Measurements from ENCODE around the gene NCF2. TPM values are rescaled to one million over a fixed set of nuclear protein-coding genes. Genes with fewer than 3 reads are reported as not detected.

NCF2 gene
- total RNA-seq, 1 donor from 2014 or later, result not detected

- no peak overlapping the region for H3K27ac Mint-ChIP-seq (ENCODE audit: unreplicated experiment)
- H3K4me3 Mint-ChIP-seq (ENCODE audit: unreplicated experiment), result no peak overlapping the region
- H3K27me3 Mint-ChIP-seq (ENCODE audit: unreplicated experiment), result peaks cover 5% of the 10 kb centered on the region
- no peaks in the 10 kb centered on the region for H3K9me3 Mint-ChIP-seq (ENCODE audit: unreplicated experiment)
- peaks cover 5% of the 10 kb centered on the region for H3K4me1 Mint-ChIP-seq (ENCODE audit: unreplicated experiment)
- no peak for DNase-seq (ENCODE audit: extremely low spot score, unreplicated experiment)
- H3K36me3 Mint-ChIP-seq (ENCODE audit: unreplicated experiment), result no peaks in the 10 kb centered on the region
- TF ChIP-seq CTCF (IDR thresholded peaks at IDR 0.05), result no peak
These were observed 14.7 kb downstream of the NCF2 start for GRCh38 chr1:183575606-183576005.

GRCh38 chr1:183572721-183573120, 17.5 kb downstream of the NCF2 start:
- no peak for DNase-seq (ENCODE audit: extremely low spot score, unreplicated experiment)
- no peak overlapping the region for H3K4me3 Mint-ChIP-seq (ENCODE audit: unreplicated experiment)
- no peaks in the 10 kb centered on the region for H3K36me3 Mint-ChIP-seq (ENCODE audit: unreplicated experiment)
- no peak for TF ChIP-seq CTCF (IDR thresholded peaks at IDR 0.05)
- no peaks in the 10 kb centered on the region for H3K27me3 Mint-ChIP-seq (ENCODE audit: unreplicated experiment)
- no peak overlapping the region for H3K27ac Mint-ChIP-seq (ENCODE audit: unreplicated experiment)
- H3K4me1 Mint-ChIP-seq (ENCODE audit: unreplicated experiment), result peaks cover 10% of the 10 kb centered on the region
- no peaks in the 10 kb centered on the region for H3K9me3 Mint-ChIP-seq (ENCODE audit: unreplicated experiment)

- Mint-ChIP-seq H3K4me3 (ENCODE audit: unreplicated experiment) (no peak overlapping the region), H3K36me3 (ENCODE audit: unreplicated experiment) (no peaks in the 10 kb centered on the region), H3K27me3 (ENCODE audit: unreplicated experiment) (no peaks in the 10 kb centered on the region), H3K9me3 (ENCODE audit: unreplicated experiment) (no peaks in the 10 kb centered on the region), H3K27ac (ENCODE audit: unreplicated experiment) (no peak overlapping the region), H3K4me1 (ENCODE audit: unreplicated experiment) (peaks cover 10% of the 10 kb centered on the region)
- TF ChIP-seq CTCF (IDR thresholded peaks at IDR 0.05), result no peak
- DNase-seq (ENCODE audit: extremely low spot score, unreplicated experiment), result no peak
These were observed 18.5 kb downstream of the NCF2 start for GRCh38 chr1:183571678-183572268.

GRCh38 chr1:183570451-183570850, 19.8 kb downstream of the NCF2 start:
- TF ChIP-seq CTCF (IDR thresholded peaks at IDR 0.05), result no peak
- Mint-ChIP-seq H3K4me1 (ENCODE audit: unreplicated experiment) (peaks cover 7% of the 10 kb centered on the region), H3K36me3 (ENCODE audit: unreplicated experiment) (no peaks in the 10 kb centered on the region), H3K9me3 (ENCODE audit: unreplicated experiment) (no peaks in the 10 kb centered on the region), H3K4me3 (ENCODE audit: unreplicated experiment) (no peak overlapping the region), H3K27me3 (ENCODE audit: unreplicated experiment) (no peaks in the 10 kb centered on the region), H3K27ac (ENCODE audit: unreplicated experiment) (no peak overlapping the region)
- no peak for DNase-seq (ENCODE audit: extremely low spot score, unreplicated experiment)

- no peak for TF ChIP-seq CTCF (IDR thresholded peaks at IDR 0.05)
- no peak overlapping the region for H3K4me3 Mint-ChIP-seq (ENCODE audit: unreplicated experiment)
- no peaks in the 10 kb centered on the region for H3K9me3 Mint-ChIP-seq (ENCODE audit: unreplicated experiment)
- H3K4me1 Mint-ChIP-seq (ENCODE audit: unreplicated experiment), result peaks cover 7% of the 10 kb centered on the region
- no peak overlapping the region for H3K27ac Mint-ChIP-seq (ENCODE audit: unreplicated experiment)
- H3K27me3 Mint-ChIP-seq (ENCODE audit: unreplicated experiment), result no peaks in the 10 kb centered on the region
- H3K36me3 Mint-ChIP-seq (ENCODE audit: unreplicated experiment), result no peaks in the 10 kb centered on the region
- no peak for DNase-seq (ENCODE audit: extremely low spot score, unreplicated experiment)
These were observed 20.5 kb downstream of the NCF2 start for GRCh38 chr1:183569801-183570200.

Measured in osteocyte (in vitro differentiated cells).